GM21528 (cell line): Measurements from ENCODE around the gene HMG20A.
A peak's percentile ranks its signal among the peaks of the same experiment; 100 is the strongest.

Experiments
- ATAC-seq: cut with Tn5 transposase; IDR thresholded peaks from one replicate; pipeline ENCODE4 v1.9.1; 2021; ENCODE audit warnings: mild to moderate bottlenecking, moderate library complexity; ENCODE audit not compliant: unreplicated experiment, low FRiP score

The HMG20A gene

GRCh38 chr15:77420610-77421369 lies at the start of gene HMG20A:
TSS of gene HMG20A (plus strand) at chr15:77420888. CDS start at chr15:77458408, 37,520 bp downstream.
- peak; percentile 58 for ATAC-seq

- ATAC-seq: no peak
Observed at GRCh38 chr15:77371850-77372563, 48.7 kb upstream of the HMG20A start.

GRCh38 chr15:77373441-77373840 lies 47.2 kb upstream of the HMG20A start:
- no peak for ATAC-seq

DNA sequence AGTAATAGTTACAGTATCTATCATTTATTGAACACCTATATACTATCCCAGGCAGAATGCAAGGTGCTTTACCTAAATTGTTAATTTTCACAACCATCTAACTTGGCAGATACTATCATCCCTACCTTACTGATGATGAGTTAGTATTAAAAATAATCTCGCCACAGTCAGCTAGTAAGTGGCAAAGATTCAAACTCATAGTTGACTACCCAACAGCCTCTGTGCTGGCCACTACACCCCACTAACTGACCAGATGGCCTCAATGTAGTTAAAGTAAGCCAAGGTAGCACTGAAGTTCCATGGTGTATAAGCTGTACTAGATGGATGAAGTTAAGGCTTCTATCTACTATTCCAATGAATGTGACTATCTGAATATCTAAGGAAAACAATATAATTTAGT lies 45.6 kb upstream of the HMG20A start:
- no peak for ATAC-seq

GRCh38 chr15:77376770-77377169 lies 43.9 kb upstream of the HMG20A start:
- no peak for ATAC-seq

DNA sequence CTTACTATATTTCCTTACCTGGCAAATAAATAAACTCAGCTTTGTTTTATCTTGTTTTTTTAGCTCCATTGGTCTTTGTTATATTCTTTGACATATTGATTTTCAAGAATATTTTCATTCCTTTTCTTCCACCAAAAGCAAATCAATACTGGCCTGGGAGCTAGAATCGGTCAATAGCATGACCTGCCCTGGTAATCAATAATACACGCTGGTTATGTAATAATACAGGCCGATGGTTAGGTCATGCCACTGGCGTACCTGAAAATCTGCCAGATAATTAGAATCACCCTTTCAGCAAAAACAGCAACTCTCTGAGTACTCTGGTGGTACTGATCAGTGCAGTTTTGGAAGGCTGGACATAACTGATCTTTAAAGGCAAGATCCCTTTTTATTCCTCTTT lies 40.7 kb upstream of the HMG20A start:
- ATAC-seq: no peak

- no peak for ATAC-seq
Observed at GRCh38 chr15:77384086-77384485, 36.6 kb upstream of the HMG20A start.

DNA sequence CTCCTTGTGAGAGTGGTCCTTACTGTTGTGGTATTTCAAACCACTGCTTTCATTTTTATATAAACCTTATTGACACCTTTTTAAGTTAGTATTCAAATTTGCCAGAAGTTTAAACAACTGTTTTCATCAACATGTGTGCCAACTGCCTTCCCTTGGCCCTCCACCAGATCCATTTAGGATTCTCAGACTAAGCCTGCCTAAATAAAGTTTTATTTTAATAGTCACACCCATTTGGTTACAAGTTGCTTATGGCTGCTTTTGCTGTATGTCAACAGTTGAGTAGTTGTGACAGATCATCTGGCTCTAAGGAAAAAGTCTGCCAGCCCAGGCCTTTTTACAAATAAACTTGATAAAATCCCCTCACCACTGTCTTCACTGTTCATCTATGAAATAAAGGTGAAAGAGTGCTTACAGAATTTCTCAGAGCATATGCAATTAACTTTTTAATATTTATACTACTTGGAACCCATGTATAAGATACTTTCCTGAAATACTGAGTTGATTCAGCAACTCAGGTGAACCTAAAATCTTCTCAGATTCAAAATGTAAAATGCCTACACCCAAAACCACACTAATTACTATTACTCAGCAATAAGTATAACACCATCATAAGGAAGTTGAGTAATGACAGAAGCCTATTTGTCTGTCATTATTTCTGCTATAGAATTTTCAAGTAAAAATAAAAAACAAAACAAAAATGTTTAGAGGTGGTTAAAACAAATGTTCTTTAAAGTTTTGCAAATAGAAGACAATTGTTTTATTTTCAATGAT lies 35.9 kb upstream of the HMG20A start:
- no peak for ATAC-seq

DNA sequence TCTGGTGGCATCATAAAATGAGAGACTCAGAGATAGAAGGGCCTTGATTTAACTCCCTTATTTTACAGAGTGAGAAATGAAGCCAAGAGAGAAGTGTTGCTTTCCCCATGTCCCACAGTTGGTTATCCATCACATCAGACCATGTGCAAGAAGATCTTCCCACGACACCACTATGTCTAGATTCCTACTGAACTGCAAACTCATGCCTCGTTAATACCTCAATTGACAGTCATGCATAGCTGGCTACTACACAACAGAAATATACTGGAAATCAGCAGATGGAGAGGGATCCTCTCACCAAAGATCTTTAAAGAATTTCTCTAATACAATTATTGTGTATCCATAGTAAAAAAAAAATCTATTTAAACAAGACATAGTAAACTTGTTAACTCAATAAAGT lies 34.1 kb upstream of the HMG20A start:
- no peak for ATAC-seq

DNA sequence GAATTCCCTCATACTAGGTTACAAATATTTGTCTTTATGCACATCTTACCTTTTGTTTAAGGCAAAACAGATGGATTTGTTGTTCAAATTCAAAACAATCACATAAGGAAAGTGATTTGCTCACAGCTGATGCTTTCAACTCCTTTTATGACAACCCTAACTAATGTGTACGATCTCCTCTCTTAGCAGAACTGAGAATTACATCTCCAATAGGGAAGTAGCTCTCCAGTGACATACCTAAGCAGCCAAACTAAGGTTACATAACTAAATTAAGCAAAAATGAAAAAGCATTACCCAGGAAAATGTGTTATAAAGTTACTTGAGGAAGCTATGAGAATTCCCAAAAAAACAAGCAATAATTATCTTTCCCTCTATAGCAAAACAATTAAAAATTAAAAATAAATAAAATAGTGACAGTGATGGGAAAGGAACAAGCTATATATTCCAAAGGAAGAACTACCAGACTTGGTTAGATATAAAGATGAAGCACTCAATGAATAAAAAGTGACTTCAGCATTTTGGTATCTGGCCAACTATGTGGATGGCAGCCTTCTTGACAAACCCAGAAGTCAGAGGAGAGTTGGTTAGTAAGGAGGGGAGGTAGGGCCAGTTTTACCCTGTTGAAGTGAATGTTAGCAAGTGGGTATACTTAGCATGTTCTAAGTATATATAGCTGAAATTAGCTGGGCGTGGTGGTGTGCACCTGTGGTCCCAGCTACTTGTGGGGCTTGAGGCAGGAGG lies 33.2 kb upstream of the HMG20A start:
- ATAC-seq: no peak

- no peak for ATAC-seq
Observed at GRCh38 chr15:77391372-77391951, 29.2 kb upstream of the HMG20A start.

GRCh38 chr15:77392762-77393470 lies 27.8 kb upstream of the HMG20A start:
- ATAC-seq: no peak

DNA sequence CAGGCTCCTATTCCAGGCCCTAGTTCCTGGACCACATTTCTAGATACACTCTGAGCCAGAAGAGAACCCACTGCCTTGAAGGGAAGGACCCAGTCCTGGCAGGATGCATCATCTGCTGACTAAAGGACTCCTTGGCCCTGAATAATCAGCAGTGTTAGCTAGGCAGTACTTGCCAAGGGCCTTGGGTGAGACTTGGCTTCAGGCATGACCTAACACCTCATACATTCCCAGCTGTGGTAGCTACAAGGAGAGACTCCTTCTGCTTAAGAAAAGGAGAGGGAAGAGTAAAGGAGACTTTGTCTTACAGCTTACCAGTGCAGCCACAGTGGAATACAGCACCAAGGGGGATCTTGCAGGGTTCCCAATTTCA lies 27.2 kb upstream of the HMG20A start:
- no peak for ATAC-seq

GRCh38 chr15:77395013-77395774 lies 25.5 kb upstream of the HMG20A start:
- no peak for ATAC-seq

DNA sequence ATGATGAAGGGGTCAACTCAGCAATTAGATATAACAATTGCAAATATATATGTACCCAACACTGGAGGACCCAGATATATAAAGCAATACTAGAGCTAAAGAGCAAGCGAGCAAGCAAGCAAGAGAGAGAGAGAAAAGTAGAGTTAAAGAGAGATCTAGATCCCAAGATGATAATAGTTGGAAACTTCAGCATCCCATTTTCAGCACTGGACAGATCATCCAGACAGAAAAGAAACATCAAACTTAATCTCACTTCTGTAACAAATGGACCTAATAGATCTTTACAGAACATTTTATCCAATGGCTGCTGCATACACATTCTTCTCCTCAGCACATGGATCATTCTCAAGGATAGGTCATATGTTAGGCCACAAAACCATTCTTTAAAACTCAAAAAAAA lies 24.0 kb upstream of the HMG20A start:
- ATAC-seq: no peak

- no peak for ATAC-seq
Observed at GRCh38 chr15:77398927-77399326, 21.8 kb upstream of the HMG20A start.

- ATAC-seq: no peak
Observed at GRCh38 chr15:77400258-77400657, 20.4 kb upstream of the HMG20A start.

- no peak for ATAC-seq
Observed at GRCh38 chr15:77402740-77403379, 17.8 kb upstream of the HMG20A start.
